Upper lobe of right lung (tissue), 1 donor: ENCODE data around the gene BMP5. TPM values are rescaled to one million over a fixed set of nuclear protein-coding genes. Genes with fewer than 3 reads are reported as not detected.
A peak's percentile ranks its signal among the peaks of the same experiment; 100 is the strongest.

Experiments
- ATAC-seq: fragments of 200-7000 bp; cut with Tn5 transposase; one replicate; pipeline ENCODE4 v1.9.1; 2020; ENCODE audit warnings: mild to moderate bottlenecking, moderate library complexity
- DNase-seq: peaks from one replicate; pipeline ENCODE4 v3.0.0-alpha.2; 2020
- H3K27ac ChIP-seq: fragments of 200-600 bp; one replicate; pipeline ENCODE4 v1.8.0; 2022
- H3K27me3 ChIP-seq: fragments of 200-600 bp; one replicate; pipeline ENCODE4 v1.8.0; 2022; ENCODE audit warnings: mild to moderate bottlenecking
- H3K36me3 ChIP-seq: fragments of 200-600 bp; one replicate; pipeline ENCODE4 v1.8.0; 2022
- H3K4me1 ChIP-seq: fragments of 200-600 bp; one replicate; pipeline ENCODE4 v1.8.0; 2022
- H3K4me3 ChIP-seq: fragments of 200-600 bp; one replicate; pipeline ENCODE4 v1.8.0; 2022; ENCODE audit warnings: mild to moderate bottlenecking
- H3K9me3 ChIP-seq: fragments of 200-600 bp; one replicate; pipeline ENCODE4 v1.8.0; 2022
- intact Hi-C: fragments of 100-400 bp; cut with DNase I; formaldehyde crosslinking; loops from one replicate; pipeline ENCODE4 v1.11.0; 2022
- total RNA-seq: library from RNA; stranded (reverse); fragmentation: NEBNext Ultra II Directional; extraction: Animal tissue kit (Norgen Biotek cat#: 25700); gene quantifications from one replicate; pipeline ENCODE4 v1.2.1, GENCODE V29; 2021
- TF ChIP-seq, protein P1 (sequence below): fragments of 200-600 bp; IDR thresholded peaks from one replicate; pipeline ENCODE4 v1.8.0; 2022; ENCODE audit warnings: antibody characterized with exemption
- donor health status: DM: no; HTN: yes; CAD: no; lungs with severe emphysema.

Gene BMP5
- total RNA-seq, 1 donor from 2014 or later = 14.4 TPM

DNA sequence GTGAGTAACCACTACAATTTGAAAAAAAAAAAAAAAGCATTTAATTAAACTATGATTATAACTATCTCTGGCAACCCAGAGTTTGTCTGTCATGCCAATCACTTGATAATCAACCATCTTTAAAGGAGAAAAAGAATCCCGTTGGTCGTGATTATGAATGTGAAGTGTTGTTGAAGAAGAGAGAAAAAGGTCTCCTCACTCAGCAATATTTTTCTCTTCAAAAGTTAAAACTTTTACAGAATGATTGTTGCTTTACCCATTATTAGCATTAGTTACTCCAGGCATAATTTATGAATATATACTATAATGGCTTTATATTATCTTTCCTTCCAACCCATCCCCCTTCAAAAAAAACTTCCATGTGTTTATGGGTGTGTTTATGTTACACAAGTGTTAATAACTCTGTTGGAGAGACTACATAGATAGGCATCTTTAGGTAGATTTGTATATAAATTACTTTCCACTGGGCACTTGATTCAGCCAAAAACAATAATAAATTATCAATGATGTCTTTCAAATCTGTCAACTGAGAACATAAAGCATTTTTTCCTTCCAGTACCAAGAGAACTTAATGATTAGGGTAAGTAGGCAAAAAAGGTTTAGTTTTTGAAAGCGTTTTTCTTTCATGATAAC, 5.1 kb downstream of the BMP5 start:
- no peak for DNase-seq
- peak overlapping the region; percentile 53 for H3K27ac ChIP-seq
- H3K4me3 ChIP-seq = peak overlapping the region; percentile 32

DNA sequence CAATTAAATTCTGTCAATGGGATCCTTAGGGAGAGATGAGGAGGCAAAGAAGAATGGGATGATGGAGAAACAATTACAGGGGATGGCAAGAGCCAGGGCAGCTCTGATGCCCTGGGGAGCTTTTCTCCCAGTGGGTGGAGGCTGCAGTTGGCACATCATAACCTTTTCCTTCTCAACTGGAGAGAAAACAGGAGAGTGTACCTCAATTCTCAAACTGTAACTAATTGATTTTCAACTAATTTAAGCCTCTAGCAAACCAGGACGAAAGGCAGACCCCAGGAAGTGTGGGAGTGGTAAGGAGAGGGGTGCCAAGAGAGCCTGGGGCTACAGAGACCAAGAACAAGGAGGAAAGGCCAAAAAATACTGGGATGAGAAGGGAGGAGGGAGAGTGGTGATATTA, 5.7 kb downstream of the BMP5 start:
- Histone ChIP-seq H3K27me3 (no peaks in the 10 kb centered on the region), H3K4me3 (peak overlapping the region; percentile 32), H3K4me1 (no peaks in the 10 kb centered on the region), H3K27ac (peak overlapping the region; percentile 31), H3K9me3 (no peaks in the 10 kb centered on the region), H3K36me3 (no peaks in the 10 kb centered on the region)
- TF ChIP-seq, protein P1, sequence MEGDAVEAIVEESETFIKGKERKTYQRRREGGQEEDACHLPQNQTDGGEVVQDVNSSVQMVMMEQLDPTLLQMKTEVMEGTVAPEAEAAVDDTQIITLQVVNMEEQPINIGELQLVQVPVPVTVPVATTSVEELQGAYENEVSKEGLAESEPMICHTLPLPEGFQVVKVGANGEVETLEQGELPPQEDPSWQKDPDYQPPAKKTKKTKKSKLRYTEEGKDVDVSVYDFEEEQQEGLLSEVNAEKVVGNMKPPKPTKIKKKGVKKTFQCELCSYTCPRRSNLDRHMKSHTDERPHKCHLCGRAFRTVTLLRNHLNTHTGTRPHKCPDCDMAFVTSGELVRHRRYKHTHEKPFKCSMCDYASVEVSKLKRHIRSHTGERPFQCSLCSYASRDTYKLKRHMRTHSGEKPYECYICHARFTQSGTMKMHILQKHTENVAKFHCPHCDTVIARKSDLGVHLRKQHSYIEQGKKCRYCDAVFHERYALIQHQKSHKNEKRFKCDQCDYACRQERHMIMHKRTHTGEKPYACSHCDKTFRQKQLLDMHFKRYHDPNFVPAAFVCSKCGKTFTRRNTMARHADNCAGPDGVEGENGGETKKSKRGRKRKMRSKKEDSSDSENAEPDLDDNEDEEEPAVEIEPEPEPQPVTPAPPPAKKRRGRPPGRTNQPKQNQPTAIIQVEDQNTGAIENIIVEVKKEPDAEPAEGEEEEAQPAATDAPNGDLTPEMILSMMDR = no peak
- intact Hi-C loops = no loop called here
- no peak for DNase-seq
- ATAC-seq = no peak

More for the DNA sequence above, 5.1 kb downstream of the BMP5 start:
- intact Hi-C loops = no loop called here
- no peaks in the 10 kb centered on the region for H3K27me3 ChIP-seq
- no peaks in the 10 kb centered on the region for H3K36me3 ChIP-seq
- no peaks in the 10 kb centered on the region for H3K9me3 ChIP-seq
- ATAC-seq = no peak
- no peaks in the 10 kb centered on the region for H3K4me1 ChIP-seq
- TF ChIP-seq, protein P1 = no peak

DNA sequence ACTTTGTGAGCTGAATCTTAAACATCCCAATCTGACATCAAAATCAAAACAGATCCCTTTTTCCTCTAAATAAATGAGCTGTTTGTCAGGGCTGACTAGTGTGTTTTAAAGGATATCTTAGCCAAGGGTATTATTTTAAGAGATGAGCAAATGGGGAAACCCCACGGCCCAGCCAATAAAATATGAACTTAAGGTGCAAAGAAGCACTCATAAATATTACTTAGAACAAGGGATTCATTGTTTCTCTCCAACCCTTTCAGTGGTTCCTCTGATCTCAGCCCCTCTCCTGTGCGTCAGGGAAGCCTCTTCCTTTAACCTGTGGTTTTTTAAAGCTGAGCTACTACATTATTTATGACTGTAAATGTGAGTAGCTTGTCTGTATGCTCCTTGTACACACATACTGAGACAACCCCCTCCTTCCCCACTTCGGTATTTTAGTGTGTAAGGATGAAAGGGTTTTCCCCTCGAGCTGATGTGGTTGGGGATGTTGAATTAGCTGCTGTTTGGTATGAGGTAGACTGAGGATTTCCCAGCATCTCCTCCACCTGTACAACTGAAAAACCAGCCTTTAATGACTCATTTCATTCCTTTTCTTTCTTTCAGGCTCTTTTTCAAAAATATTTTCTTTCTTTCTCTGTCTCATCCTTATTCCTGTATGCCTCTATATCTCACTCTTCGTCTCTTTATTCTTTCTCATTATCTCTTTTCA, 6.5 kb downstream of the BMP5 start:
- Histone ChIP-seq H3K4me3 (no peak overlapping the region), H3K9me3 (no peaks in the 10 kb centered on the region), H3K27me3 (no peaks in the 10 kb centered on the region), H3K36me3 (no peaks in the 10 kb centered on the region), H3K27ac (no peak overlapping the region), H3K4me1 (no peaks in the 10 kb centered on the region)
- ATAC-seq (no peak), DNase-seq (no peak)
- TF ChIP-seq, protein P1 = no peak
- intact Hi-C loops = no loop called here

DNA sequence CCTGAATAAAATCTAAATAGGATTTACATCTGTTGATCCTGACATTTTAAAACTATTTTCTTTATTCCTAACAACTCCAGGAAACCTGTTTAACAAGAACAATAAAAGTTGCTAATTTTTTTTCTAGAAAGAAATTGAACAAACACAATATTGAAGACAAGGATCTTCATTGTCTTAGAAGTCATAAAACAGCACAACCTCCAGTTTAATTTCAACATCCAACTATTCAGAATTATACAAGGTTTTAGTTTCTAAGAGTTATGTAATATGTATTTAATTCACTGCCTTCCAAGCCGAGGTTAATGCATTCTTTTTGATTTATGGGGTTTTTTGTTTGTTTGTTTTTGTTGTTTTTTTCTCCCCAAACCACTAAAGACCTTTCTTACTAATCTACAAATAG, 7.2 kb downstream of the BMP5 start:
- Histone ChIP-seq H3K27ac (no peak overlapping the region), H3K9me3 (no peaks in the 10 kb centered on the region), H3K36me3 (no peaks in the 10 kb centered on the region), H3K4me3 (no peak overlapping the region), H3K27me3 (no peaks in the 10 kb centered on the region), H3K4me1 (no peaks in the 10 kb centered on the region)
- TF ChIP-seq, protein P1 = no peak
- intact Hi-C loops = no loop called here
- ATAC-seq = no peak
- no peak for DNase-seq

DNA sequence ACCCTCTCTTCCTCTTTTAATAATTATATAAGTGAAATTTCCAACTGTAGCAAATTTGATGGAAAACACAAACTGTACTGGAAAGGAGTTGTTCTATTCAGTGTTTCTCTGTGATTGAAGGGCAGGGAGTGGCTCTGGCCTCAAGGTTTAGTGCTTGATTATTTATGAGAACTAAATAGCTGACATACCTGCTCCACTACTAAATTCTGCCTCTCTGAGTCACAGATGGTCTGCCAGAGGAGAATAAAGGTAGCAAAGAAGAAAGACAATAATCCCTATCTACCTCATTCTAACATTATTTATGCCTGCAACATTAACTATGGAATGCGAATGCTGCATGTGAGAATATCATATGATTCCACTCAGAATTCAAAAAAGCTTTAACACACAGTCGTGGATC, 9.3 kb downstream of the BMP5 start:
- TF ChIP-seq, protein P1 = no peak
- Histone ChIP-seq H3K27ac (no peak overlapping the region), H3K4me1 (no peaks in the 10 kb centered on the region), H3K4me3 (no peak overlapping the region), H3K9me3 (no peaks in the 10 kb centered on the region), H3K36me3 (no peaks in the 10 kb centered on the region), H3K27me3 (no peaks in the 10 kb centered on the region)
- ATAC-seq (peak; percentile 67), DNase-seq (no peak)
- intact Hi-C loops = no loop called here
